Chondrocyte (in vitro differentiated cells): Measurements from ENCODE around the gene RPLP1. TPM values are rescaled to one million over a fixed set of nuclear protein-coding genes. Genes with fewer than 3 reads are reported as not detected.

ENCODE experiments used
- DNase-seq: peaks from one replicate; pipeline ENCODE4 v3.0.0; 2021; ENCODE audit warnings: mixed read lengths, low spot score
- H3K27ac Mint-ChIP-seq: one replicate; pipeline ENCODE4 v1.8.0; 2021; ENCODE audit warnings: mild to moderate bottlenecking, moderate library complexity, mixed read lengths; ENCODE audit not compliant: unreplicated experiment
- H3K27me3 Mint-ChIP-seq: 2 replicates; pipeline ENCODE4 v1.8.0; 2021; ENCODE audit warnings: low read depth, mixed read lengths
- H3K36me3 Mint-ChIP-seq: 2 replicates; pipeline ENCODE4 v1.8.0; 2021; ENCODE audit warnings: low read depth, mixed read lengths
- H3K4me1 Mint-ChIP-seq: 2 replicates; pipeline ENCODE4 v1.8.0; 2021; ENCODE audit warnings: low read depth, mild to moderate bottlenecking, mixed read lengths
- H3K4me3 Mint-ChIP-seq: one replicate; pipeline ENCODE4 v1.8.0; 2021; ENCODE audit warnings: mild to moderate bottlenecking, moderate library complexity, mixed read lengths; ENCODE audit not compliant: unreplicated experiment
- H3K9me3 Mint-ChIP-seq: 2 replicates; pipeline ENCODE4 v1.8.0; 2021; ENCODE audit warnings: low read depth, mixed read lengths
- CTCF ChIP-seq: fragments of 200-600 bp; sonication (generic); IDR thresholded peaks from 2 replicates; pipeline ENCODE4 v1.5.0; 2021; ENCODE audit warnings: antibody characterized with exemption, mild to moderate bottlenecking, moderate library complexity
- total RNA-seq: library from RNA; stranded (reverse); gene quantifications from 3 replicates; pipeline ENCODE4 v1.2.1, GENCODE V29; 2021

Gene RPLP1
- total RNA-seq, 1 donor from 2014 or later: 1,473 TPM

GRCh38 chr15:69450968-69451695 is 1.5 kb upstream of the RPLP1 start:
- TF ChIP-seq CTCF: no peak
- H3K4me1 Mint-ChIP-seq: peaks cover 40% of the 10 kb centered on the region
- H3K4me3 Mint-ChIP-seq: no peak overlapping the region
- no peaks in the 10 kb centered on the region for H3K27me3 Mint-ChIP-seq
- H3K9me3 Mint-ChIP-seq: no peaks in the 10 kb centered on the region
- DNase-seq: no peak
- peaks cover 25% of the 10 kb centered on the region for H3K36me3 Mint-ChIP-seq
- peak overlapping the region; percentile 17 for H3K27ac Mint-ChIP-seq

GRCh38 chr15:69451951-69452691 is 497 bp upstream of the RPLP1 start:
- Mint-ChIP-seq H3K9me3 (no peaks in the 10 kb centered on the region), H3K4me1 (peaks cover 43% of the 10 kb centered on the region), H3K4me3 (peak overlapping the region; percentile 81), H3K27me3 (no peaks in the 10 kb centered on the region), H3K36me3 (peaks cover 28% of the 10 kb centered on the region), H3K27ac (peak overlapping the region; percentile 99)
- no peak for TF ChIP-seq CTCF
- DNase-seq: no peak

GRCh38 chr15:69454953-69455352 is 2.3 kb downstream of the RPLP1 start:
- H3K27me3 Mint-ChIP-seq: no peaks in the 10 kb centered on the region
- H3K4me3 Mint-ChIP-seq: peak overlapping the region; percentile 81
- TF ChIP-seq CTCF: no peak
- H3K36me3 Mint-ChIP-seq: peaks cover 28% of the 10 kb centered on the region
- H3K4me1 Mint-ChIP-seq: peaks cover 54% of the 10 kb centered on the region
- peak overlapping the region; percentile 55 for H3K27ac Mint-ChIP-seq
- DNase-seq: no peak
- H3K9me3 Mint-ChIP-seq: no peaks in the 10 kb centered on the region

- peak overlapping the region; percentile 66 for H3K27ac Mint-ChIP-seq
- H3K27me3 Mint-ChIP-seq: no peaks in the 10 kb centered on the region
- no peak for DNase-seq
- peaks cover 28% of the 10 kb centered on the region for H3K36me3 Mint-ChIP-seq
- H3K9me3 Mint-ChIP-seq: no peaks in the 10 kb centered on the region
- peaks cover 54% of the 10 kb centered on the region for H3K4me1 Mint-ChIP-seq
- no peak overlapping the region for H3K4me3 Mint-ChIP-seq
- no peak for TF ChIP-seq CTCF
Observed at GRCh38 chr15:69456208-69457166, 3.9 kb downstream of the RPLP1 start.
